ENCODE data around the gene TRDN. TPM values are rescaled to one million over a fixed set of nuclear protein-coding genes. Genes with fewer than 3 reads are reported as not detected.

Gene TRDN
- not detected in 2 replicates for total RNA-seq

- Histone ChIP-seq H3K79me2 (ENCODE audit: insufficient read depth, low read length) (no peaks in the 10 kb centered on the region), H3K4me1 (ENCODE audit: insufficient read depth, low read length) (no peaks in the 10 kb centered on the region), H3K9me3 (ENCODE audit: low read depth, low read length) (no peaks in the 10 kb centered on the region), H4K20me1 (ENCODE audit: insufficient read depth, low read length) (no peaks in the 10 kb centered on the region), H3K27ac (ENCODE audit: low read depth, low read length) (no peak within 1 kb of the TSS), H2AFZ (ENCODE audit: low read length) (no peak within 1 kb of the TSS), H3K27me3 (ENCODE audit: insufficient read depth, low read length) (no peaks in the 10 kb centered on the region), H3K4me3 (ENCODE audit: insufficient read depth, low read length) (no peak within 1 kb of the TSS), H3K36me3 (ENCODE audit: insufficient read depth, low read length) (no peaks in the 10 kb centered on the region), H3K4me2 (ENCODE audit: insufficient read depth, low read length) (no peak within 1 kb of the TSS)
- no peak for TF ChIP-seq CTCF (IDR thresholded peaks at IDR 0.05; ENCODE audit: extremely low read depth, low read depth, low read length)
- DNase-seq (ENCODE audit: insufficient read length, low spot score, missing footprints), result no peak
Measured at GRCh38 chr6:123636782-123637181, at the start of gene TRDN. Gene TRDN (minus strand): TSS chr6:123636950. CDS start chr6:123636775, 175 bp downstream.

GRCh38 chr6:123681957-123682462, 45.3 kb upstream of the TRDN start:
- no peaks in the 10 kb centered on the region for H3K9me3 ChIP-seq (ENCODE audit: low read depth, low read length)

GRCh38 chr6:123677897-123678296, 41.1 kb upstream of the TRDN start:
- Histone ChIP-seq H2AFZ (ENCODE audit: low read length) (no peak overlapping the region), H3K9me3 (ENCODE audit: low read depth, low read length) (no peaks in the 10 kb centered on the region), H3K79me2 (ENCODE audit: insufficient read depth, low read length) (no peaks in the 10 kb centered on the region), H3K4me1 (ENCODE audit: insufficient read depth, low read length) (no peaks in the 10 kb centered on the region), H3K27me3 (ENCODE audit: insufficient read depth, low read length) (no peaks in the 10 kb centered on the region), H3K4me2 (ENCODE audit: insufficient read depth, low read length) (no peak overlapping the region), H4K20me1 (ENCODE audit: insufficient read depth, low read length) (no peaks in the 10 kb centered on the region), H3K4me3 (ENCODE audit: insufficient read depth, low read length) (no peak overlapping the region), H3K36me3 (ENCODE audit: insufficient read depth, low read length) (no peaks in the 10 kb centered on the region), H3K27ac (ENCODE audit: low read depth, low read length) (no peak overlapping the region)
- DNase-seq (ENCODE audit: insufficient read length, low spot score, missing footprints), result no peak
- no peak for TF ChIP-seq CTCF (IDR thresholded peaks at IDR 0.05; ENCODE audit: extremely low read depth, low read depth, low read length)

More at GRCh38 chr6:123681957-123682462, 45.3 kb upstream of the TRDN start:
- DNase-seq (ENCODE audit: insufficient read length, low spot score, missing footprints), result no peak
- H3K4me1 ChIP-seq (ENCODE audit: insufficient read depth, low read length), result no peaks in the 10 kb centered on the region
- H3K27me3 ChIP-seq (ENCODE audit: insufficient read depth, low read length), result no peaks in the 10 kb centered on the region
- H3K79me2 ChIP-seq (ENCODE audit: insufficient read depth, low read length), result no peaks in the 10 kb centered on the region
- no peak overlapping the region for H3K4me3 ChIP-seq (ENCODE audit: insufficient read depth, low read length)
- no peak for TF ChIP-seq CTCF (IDR thresholded peaks at IDR 0.05; ENCODE audit: extremely low read depth, low read depth, low read length)
- H3K27ac ChIP-seq (ENCODE audit: low read depth, low read length), result no peak overlapping the region
- H3K36me3 ChIP-seq (ENCODE audit: insufficient read depth, low read length), result no peaks in the 10 kb centered on the region
- H3K4me2 ChIP-seq (ENCODE audit: insufficient read depth, low read length), result no peak overlapping the region
- H2AFZ ChIP-seq (ENCODE audit: low read length), result no peak overlapping the region
- no peaks in the 10 kb centered on the region for H4K20me1 ChIP-seq (ENCODE audit: insufficient read depth, low read length)

GRCh38 chr6:123676793-123677192, 40.0 kb upstream of the TRDN start:
- no peaks in the 10 kb centered on the region for H3K4me1 ChIP-seq (ENCODE audit: insufficient read depth, low read length)
- H3K27ac ChIP-seq (ENCODE audit: low read depth, low read length), result no peak overlapping the region
- no peak for TF ChIP-seq CTCF (IDR thresholded peaks at IDR 0.05; ENCODE audit: extremely low read depth, low read depth, low read length)
- H3K4me3 ChIP-seq (ENCODE audit: insufficient read depth, low read length), result no peak overlapping the region
- H3K9me3 ChIP-seq (ENCODE audit: low read depth, low read length), result no peaks in the 10 kb centered on the region
- no peaks in the 10 kb centered on the region for H3K36me3 ChIP-seq (ENCODE audit: insufficient read depth, low read length)
- H3K27me3 ChIP-seq (ENCODE audit: insufficient read depth, low read length), result no peaks in the 10 kb centered on the region
- no peak overlapping the region for H3K4me2 ChIP-seq (ENCODE audit: insufficient read depth, low read length)
- no peaks in the 10 kb centered on the region for H3K79me2 ChIP-seq (ENCODE audit: insufficient read depth, low read length)
- DNase-seq (ENCODE audit: insufficient read length, low spot score, missing footprints), result no peak
- H2AFZ ChIP-seq (ENCODE audit: low read length), result no peak overlapping the region
- no peaks in the 10 kb centered on the region for H4K20me1 ChIP-seq (ENCODE audit: insufficient read depth, low read length)
